C4-2B (cell line): ENCODE results near the gene EXOC3L1.

ENCODE experiments used
- ZFX ChIP-seq: fragments of 450-650 bp; IDR thresholded peaks from 2 replicates; pipeline ENCODE4 v1.6.1; 2017
- TF ChIP-seq, protein P1 (sequence below): fragments of 450-650 bp; conservative IDR thresholded peaks from 2 replicates; pipeline ENCODE4 v1.5.1; 2017; ENCODE audit warnings: mild to moderate bottlenecking

DNA sequence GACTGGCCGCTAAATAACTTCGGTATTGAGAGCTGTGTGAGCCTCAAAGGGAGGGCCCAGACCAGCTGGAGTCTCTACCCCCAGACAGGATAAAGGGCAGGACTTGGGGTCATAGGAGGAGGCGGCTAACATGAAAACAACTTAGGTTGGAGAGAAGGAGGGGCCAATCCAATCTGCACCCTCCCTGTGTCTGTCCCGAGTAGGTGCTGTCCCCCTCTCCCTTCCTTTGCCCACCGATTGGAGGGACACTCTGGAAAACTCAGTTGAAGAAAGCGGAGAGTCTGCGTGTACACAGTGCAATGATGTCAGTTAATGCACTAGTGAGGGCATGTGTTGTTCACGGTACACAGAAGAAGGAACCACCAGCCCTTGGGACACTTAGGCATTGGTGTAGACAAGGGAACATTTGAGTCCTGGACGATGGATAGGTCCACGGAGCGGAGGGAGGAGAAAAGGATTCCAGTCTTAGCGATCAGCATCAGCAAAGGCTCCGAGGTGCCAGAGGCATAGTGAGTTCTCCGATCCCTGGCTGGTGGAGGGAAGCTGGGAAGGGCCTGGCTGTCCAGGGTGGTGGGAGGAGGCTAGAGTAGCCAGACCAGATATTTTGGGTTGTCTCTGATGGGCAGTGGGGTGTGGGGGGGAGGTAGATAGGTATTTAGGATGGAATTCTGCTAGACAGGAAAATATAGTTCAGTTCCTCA, 18.8 kb downstream of the EXOC3L1 start:
- TF ChIP-seq, protein P1, sequence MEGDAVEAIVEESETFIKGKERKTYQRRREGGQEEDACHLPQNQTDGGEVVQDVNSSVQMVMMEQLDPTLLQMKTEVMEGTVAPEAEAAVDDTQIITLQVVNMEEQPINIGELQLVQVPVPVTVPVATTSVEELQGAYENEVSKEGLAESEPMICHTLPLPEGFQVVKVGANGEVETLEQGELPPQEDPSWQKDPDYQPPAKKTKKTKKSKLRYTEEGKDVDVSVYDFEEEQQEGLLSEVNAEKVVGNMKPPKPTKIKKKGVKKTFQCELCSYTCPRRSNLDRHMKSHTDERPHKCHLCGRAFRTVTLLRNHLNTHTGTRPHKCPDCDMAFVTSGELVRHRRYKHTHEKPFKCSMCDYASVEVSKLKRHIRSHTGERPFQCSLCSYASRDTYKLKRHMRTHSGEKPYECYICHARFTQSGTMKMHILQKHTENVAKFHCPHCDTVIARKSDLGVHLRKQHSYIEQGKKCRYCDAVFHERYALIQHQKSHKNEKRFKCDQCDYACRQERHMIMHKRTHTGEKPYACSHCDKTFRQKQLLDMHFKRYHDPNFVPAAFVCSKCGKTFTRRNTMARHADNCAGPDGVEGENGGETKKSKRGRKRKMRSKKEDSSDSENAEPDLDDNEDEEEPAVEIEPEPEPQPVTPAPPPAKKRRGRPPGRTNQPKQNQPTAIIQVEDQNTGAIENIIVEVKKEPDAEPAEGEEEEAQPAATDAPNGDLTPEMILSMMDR = no peak
- TF ChIP-seq ZFX = no peak
